HG03175 (cell line): ENCODE measurements around the gene SH3RF3.

ENCODE experiments used
- ATAC-seq: cut with Tn5 transposase; IDR thresholded peaks from one replicate; pipeline ENCODE4 v1.9.1; 2021; ENCODE audit warnings: mild to moderate bottlenecking, moderate library complexity; ENCODE audit not compliant: unreplicated experiment

The SH3RF3 gene

GRCh38 chr2:109322641-109323040 is 193.6 kb downstream of the SH3RF3 start:
- no peak for ATAC-seq

GRCh38 chr2:109324861-109325260 is 195.9 kb downstream of the SH3RF3 start:
- ATAC-seq, result no peak

- ATAC-seq, result no peak
These were observed 196.6 kb downstream of the SH3RF3 start for GRCh38 chr2:109325570-109325969.

GRCh38 chr2:109326306-109326705 is 197.3 kb downstream of the SH3RF3 start:
- ATAC-seq, result no peak

- ATAC-seq, result no peak
These were observed 201.1 kb downstream of the SH3RF3 start for GRCh38 chr2:109330056-109330455.

- ATAC-seq, result no peak
These were observed 202.1 kb downstream of the SH3RF3 start for GRCh38 chr2:109331081-109331480.

- ATAC-seq, result peak; percentile 35
These were observed 203.2 kb downstream of the SH3RF3 start for GRCh38 chr2:109331896-109332848.

- ATAC-seq, result no peak
These were observed 203.9 kb downstream of the SH3RF3 start for GRCh38 chr2:109332880-109333279.

- ATAC-seq, result no peak
These were observed 204.6 kb downstream of the SH3RF3 start for GRCh38 chr2:109333414-109334210.

- no peak for ATAC-seq
These were observed 206.7 kb downstream of the SH3RF3 start for GRCh38 chr2:109335631-109336176.

GRCh38 chr2:109336296-109336695 is 207.3 kb downstream of the SH3RF3 start:
- no peak for ATAC-seq

GRCh38 chr2:109337221-109337620 is 208.2 kb downstream of the SH3RF3 start:
- no peak for ATAC-seq

- no peak for ATAC-seq
These were observed 210.5 kb downstream of the SH3RF3 start for GRCh38 chr2:109339519-109339966.

- ATAC-seq, result no peak
These were observed 211.4 kb downstream of the SH3RF3 start for GRCh38 chr2:109340381-109340780.

GRCh38 chr2:109341355-109342255 is 212.6 kb downstream of the SH3RF3 start:
- no peak for ATAC-seq

GRCh38 chr2:109342256-109342850 is 213.3 kb downstream of the SH3RF3 start:
- ATAC-seq, result no peak

- ATAC-seq, result no peak
These were observed 213.9 kb downstream of the SH3RF3 start for GRCh38 chr2:109342930-109343329.

- no peak for ATAC-seq
These were observed 214.5 kb downstream of the SH3RF3 start for GRCh38 chr2:109343460-109343859.

GRCh38 chr2:109344270-109344805 is 215.3 kb downstream of the SH3RF3 start:
- ATAC-seq, result no peak

- ATAC-seq, result no peak
These were observed 216.1 kb downstream of the SH3RF3 start for GRCh38 chr2:109345091-109345490.
